HG03460 (cell line): ENCODE measurements around the gene JMY.

Experiments used
- ATAC-seq: cut with Tn5 transposase; IDR thresholded peaks from one replicate; pipeline ENCODE4 v1.9.1; 2021; ENCODE audit not compliant: unreplicated experiment

The JMY gene, protein sequence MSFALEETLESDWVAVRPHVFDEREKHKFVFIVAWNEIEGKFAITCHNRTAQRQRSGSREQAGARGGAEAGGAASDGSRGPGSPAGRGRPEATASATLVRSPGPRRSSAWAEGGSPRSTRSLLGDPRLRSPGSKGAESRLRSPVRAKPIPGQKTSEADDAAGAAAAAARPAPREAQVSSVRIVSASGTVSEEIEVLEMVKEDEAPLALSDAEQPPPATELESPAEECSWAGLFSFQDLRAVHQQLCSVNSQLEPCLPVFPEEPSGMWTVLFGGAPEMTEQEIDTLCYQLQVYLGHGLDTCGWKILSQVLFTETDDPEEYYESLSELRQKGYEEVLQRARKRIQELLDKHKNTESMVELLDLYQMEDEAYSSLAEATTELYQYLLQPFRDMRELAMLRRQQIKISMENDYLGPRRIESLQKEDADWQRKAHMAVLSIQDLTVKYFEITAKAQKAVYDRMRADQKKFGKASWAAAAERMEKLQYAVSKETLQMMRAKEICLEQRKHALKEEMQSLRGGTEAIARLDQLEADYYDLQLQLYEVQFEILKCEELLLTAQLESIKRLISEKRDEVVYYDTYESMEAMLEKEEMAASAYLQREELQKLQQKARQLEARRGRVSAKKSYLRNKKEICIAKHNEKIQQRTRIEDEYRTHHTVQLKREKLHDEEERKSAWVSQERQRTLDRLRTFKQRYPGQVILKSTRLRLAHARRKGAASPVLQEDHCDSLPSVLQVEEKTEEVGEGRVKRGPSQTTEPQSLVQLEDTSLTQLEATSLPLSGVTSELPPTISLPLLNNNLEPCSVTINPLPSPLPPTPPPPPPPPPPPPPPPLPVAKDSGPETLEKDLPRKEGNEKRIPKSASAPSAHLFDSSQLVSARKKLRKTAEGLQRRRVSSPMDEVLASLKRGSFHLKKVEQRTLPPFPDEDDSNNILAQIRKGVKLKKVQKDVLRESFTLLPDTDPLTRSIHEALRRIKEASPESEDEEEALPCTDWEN

DNA sequence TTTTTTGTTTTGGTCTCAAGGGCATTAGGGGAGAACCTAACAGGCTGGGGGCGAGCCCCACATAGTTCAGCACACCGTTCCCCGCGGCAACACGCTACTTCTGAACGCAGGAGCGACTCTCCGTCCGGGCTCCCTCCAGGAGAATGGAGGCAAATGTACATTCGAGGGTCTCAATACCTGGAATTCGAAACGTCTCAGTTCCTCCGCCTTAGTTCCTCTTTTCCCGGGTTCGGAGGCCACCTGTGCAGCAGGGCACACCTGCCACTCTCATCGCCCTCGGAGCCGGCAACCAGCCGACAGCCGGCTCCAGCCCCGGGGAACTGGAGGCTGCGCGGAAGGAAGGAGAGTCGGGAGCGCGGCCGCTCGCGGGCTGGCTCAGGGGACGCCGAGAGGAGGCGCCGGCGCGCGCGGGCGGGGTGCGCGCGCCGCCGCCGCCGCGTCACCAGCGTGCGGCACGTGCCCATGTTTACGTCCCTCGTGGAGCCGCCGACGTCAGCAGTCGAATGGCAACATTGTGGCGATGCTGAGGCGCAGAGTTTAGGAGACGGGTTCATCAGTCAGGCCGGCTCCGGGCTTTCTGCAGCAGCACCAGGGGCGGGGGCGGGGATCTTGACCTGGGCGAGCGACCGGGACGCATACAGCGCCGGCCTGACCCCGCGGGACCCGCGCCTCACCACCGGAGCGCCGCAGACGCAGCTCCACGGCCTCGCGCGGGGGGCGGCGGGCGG is at the start of gene JMY:
Gene JMY, plus strand, starts transcription at position 498 of the 728 bp plus-strand sequence. CDS start 520 bp downstream, outside the sequence.
- ATAC-seq: peak; percentile 68

DNA sequence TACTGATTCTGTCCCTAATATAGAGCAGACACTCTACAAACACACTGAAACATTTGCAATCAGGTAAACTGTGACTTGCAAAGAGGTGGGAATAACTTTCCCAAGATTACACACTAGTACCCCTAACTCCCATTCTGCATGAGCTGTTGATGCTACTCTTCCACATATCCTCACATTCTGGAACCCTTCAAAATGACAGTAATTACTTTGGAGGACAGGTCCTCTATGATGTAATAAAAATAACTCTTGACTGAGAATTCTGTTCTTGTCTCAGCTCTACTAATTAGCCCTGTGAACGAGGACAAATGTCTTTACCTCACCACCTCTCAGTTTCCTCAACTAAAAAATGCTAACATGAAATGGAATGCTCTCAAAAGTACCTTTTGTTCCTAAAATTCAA is 49.5 kb upstream of the JMY start:
- no peak for ATAC-seq

DNA sequence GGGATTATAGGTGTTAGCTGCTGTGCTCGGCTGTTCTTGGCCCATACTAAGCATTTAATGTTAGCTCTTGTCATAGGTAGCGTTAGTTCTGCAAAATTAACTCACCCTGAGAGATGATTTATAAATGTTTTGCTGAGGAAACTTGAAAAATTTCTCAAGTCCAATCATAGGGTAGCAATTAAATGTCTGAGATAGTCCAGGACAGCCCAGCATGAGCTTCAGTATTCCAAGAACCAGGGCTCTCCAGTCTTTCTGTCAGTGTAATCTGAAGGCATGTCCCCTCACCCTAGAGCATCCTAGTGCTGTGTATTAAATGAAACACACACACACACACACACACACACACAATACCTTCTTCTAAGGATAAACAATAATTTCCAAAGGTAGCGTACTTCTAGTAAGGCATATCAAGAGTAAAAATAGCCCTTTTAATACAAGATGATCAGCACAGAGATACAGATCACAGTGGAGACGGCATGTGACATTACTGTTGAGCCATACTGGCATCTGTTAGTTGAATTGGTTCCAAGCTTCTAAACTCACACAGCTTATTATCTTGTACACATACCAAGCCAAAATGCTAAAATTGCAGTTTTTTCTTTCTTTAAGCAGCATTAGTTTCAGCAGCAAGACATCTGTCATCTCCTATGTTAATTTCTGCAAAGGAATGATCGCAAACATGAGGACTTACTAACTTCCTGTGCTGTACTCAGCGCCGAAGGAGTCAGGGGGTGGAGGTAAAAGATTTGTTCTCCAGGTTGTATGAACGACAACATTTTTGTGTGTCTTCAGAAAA is 46.3 kb upstream of the JMY start:
- ATAC-seq: no peak

DNA sequence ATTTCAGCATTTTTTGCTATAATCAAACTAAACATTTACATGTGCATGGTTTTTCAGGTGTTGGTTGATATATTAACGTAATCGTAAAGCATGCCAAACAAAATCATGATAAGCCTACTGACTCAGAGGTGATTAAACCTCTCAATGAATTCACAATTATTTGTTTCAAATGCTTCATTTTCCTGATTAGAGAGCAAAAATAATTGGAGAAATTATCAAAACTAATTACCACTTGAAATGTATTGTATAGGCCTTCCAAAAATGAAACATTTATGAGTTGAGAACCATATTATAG is 45.7 kb upstream of the JMY start:
- ATAC-seq: no peak

DNA sequence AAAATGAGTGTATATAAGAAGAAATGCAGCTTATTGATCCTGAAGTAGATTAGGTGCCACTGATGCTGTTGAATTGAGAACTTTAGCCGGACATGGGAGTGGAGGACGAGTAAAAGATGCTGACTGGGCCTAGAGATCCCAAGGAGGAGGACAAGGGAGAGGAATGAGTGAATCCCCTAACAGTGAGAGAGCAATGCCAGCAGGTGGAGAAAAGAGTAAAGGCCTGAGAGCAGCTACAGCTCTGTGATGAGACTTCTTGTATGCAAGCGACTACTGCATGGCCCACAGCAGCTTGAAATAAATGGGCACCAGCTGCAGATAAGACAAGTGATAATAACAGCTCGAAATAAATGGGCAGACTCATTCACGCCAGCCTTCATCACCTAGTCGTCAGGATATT is 44.5 kb upstream of the JMY start:
- no peak for ATAC-seq

DNA sequence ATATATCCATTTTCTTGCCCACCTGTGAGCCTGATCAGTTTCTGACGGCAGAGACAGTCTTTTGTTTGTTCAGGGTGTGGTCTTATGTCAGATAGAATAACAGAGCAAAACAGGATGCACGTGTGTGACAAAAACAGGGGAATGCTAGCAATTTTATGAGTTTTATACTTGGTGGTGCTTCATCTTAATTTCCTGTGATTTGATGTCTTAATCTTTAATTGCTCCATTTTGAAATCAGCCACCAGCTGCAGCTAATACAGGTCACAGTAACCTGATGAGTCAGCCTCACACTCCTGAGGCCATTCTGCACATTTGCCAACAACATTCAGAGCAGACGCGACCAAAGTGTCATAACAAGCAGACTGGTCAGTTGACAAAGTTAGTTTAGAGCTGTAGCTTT is 42.3 kb upstream of the JMY start:
- ATAC-seq: no peak

DNA sequence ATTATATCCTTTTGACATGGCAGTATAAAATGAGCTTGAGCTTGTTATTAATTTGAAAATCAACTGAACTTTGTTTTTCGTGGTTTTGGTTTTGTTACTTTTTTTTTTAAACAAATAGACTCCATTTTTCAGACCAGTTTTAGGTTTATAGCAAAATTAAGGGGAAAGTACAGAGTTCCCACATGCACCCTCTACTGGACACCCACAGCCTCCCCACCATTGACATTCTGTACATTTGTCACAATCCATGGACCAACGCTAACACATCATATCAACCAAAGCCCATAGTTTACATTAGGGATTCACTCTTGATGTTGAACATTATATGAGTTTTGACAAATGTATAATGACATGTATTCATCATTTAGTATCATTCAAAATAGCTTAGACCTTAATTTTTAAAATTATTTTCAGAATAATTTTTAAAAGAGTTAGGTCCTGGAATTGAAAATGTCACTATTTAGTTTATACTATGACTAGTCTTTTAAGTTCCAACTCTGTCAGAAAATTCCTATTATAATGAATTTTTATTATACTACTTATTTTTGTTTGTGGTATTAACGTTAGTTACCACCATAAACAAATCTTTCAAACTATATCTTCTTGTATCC is 35.3 kb upstream of the JMY start:
- no peak for ATAC-seq

DNA sequence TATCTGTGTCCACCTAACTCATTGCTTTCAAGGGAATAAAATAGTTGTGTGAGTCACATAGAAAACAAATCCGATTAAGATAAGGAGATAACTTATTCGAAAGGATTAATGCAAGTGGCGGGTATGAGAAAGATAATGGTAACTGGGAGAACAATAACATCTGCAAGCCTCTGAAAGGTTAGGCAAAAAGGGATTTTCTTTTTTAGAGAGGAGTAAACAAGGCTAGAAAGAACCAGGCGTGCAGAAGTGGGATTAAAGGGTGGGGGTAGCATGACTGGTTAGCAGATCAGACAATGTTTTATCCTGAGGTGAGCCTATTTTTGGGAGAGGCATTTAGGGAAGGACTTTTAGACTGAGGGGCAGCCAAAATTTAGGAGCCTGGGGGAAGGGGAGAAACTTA is 34.7 kb upstream of the JMY start:
- ATAC-seq: no peak

DNA sequence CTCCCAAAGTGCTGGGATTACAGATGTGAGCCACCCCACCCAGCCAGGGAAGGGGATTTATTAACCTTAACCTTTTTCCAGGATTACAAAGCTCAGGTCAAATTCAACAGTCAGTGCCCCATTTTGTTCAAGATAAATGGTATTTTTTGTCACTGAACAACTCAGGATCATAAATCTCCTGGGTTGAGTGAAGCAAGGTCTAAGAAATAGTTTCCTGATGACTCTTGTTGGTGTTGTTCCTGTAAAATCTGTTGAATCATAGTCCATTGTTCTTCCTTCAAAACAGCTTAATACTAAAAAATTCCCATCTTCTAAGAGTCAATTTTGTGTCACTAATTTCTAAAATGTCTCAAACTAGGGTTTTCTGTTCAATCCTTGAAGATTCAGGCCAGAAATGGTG is 33.9 kb upstream of the JMY start:
- ATAC-seq: no peak

DNA sequence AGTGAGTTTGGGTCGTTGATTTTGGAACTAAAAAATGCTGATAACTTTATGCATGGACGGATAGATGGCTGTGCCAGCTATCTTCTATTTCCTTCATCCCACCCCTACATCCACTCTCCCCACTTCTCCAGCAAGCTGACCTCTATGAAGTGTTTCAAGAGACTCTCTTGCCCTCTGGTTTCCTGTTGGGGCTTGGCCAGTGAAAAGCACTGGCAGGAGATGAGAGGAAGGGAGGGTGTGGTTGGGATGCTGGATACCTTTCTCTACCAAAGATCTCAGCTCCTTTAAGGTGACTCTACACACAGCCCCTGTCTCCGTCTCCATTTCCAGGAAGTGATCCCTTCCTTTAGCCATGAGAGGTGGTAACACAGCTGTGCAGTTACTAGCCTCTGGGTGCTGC is 30.0 kb upstream of the JMY start:
- ATAC-seq: no peak

DNA sequence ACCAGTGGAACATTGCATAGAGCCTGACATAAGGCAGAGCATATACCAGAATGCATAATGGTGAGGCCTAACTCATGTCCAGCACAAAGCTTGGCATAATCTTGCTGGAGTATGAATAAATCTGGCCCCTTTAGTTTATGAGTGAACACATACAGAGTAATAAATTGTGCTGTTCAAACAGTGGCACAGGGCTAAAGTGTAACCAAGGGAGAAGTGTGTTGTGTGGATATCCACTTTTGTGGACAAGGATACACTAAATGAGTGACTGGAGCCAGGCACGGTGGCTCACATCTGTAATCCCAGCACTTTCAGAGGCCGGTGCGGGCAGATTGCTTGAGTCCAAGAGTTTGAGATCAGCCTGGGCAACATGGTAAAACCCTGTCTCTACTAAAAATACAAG is 29.4 kb upstream of the JMY start:
- ATAC-seq: no peak

DNA sequence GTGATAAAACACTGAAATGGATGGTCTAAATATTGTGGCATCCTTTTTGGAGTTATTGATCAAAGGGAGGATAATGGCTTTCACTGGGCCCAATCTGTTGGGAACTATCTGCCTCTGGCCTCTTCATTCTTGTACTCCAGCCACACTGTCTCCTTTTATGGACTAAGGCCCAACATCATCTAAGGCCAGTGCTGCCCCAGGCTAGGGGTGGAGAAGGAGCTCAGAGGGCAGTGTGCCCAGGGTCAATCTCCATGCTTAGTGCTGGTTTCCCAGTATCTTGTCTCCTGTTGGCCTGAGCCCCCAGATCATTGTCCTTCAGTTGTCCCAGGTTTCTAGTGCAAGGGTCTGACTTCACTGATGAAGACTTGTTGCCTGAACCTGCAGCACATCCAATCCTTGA is 26.4 kb upstream of the JMY start:
- no peak for ATAC-seq

DNA sequence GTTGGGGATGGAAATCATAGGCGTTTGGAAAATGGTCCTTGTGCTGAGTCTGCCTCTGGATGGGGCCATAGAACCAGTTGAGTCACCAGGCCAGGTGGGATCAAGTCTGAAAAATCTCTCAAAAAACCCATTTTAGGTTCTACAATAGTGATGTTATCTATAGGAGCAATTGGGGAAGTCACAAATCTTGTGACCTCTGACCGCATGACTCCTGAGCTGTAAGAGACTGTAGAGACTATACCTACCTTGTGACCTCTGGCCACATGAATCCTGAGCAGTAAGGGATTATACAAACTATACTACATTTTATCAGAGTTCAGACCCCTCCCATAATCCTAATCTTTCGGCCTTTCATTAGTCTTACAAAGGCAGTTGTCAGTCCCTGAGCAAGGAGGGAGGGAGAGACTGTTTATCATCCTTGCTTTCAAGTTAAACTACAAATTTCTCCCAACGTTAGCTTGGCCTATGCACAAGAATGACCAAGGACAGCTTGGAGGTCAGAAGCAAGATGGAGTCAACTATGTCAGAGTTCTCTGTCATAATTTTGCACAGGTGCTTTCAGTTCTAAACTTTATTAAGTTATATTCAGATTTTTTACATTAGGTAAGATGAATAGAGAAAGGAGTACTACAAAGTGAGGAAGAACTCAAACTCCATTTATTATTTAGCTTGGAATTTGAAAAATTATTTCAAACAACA is 11.5 kb upstream of the JMY start:
- no peak for ATAC-seq

DNA sequence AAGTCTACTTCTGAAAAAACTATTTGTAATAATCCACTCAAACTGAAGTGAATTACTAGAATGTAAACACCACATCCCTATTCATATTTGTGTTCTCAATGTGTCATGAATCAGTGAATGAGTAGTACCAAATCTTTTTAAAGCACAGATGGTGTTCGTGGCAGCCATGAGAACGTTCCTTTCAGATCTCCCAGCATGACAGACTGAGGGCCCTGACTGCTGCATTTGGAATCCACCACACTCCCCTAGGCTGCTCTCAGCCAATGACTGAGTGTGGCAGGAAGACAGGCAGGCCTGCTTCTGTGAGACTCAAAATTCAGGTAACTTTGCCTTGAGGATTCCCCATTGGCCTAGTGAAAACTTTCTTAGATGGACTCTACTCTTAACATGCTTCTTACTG is 10.9 kb upstream of the JMY start:
- no peak for ATAC-seq

DNA sequence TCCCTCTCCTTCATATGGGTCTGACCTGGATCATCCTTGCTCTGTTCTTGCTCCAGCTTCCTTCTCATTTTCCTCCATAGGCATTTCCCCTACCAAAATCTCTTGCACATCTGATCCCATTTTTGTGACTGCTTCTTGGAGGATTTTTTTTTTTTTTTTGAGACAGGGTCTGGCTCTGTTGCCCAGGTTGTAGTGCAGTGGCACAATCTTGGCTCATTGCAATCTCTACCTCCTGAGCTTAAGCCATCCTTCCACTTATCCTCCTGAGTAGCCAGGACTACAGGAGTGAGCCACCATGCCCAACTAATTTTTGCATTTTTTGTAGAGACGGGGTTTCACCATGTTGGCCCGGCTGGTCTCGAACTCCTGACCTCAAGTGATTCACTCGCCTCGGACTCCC is 10.5 kb upstream of the JMY start:
- ATAC-seq: no peak

DNA sequence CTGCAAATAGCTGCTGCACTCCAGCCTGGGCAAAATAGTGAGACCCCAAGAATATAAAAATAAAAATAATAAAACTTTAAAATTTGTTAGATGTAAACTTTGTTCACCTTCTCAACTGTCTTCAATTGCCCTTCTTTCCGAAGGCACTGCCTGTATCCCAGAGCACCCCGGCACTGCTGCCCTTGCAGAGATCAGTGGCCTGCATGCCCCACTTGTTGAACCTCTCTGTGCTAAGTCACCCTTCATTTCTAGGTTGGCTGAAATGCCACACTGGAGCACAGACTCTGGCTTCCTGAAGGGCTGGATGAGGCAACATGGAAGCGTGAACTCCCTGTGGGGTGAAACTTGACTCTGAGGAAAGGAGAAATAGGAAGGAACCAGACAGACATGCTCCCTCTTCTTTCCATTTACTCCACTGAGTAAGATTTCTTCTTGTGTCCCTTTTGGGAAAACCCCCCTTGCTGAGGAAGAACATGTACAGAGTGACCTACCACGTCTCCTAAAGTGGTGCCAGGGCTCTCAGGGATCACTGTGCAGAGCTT is 8.4 kb upstream of the JMY start:
- no peak for ATAC-seq

DNA sequence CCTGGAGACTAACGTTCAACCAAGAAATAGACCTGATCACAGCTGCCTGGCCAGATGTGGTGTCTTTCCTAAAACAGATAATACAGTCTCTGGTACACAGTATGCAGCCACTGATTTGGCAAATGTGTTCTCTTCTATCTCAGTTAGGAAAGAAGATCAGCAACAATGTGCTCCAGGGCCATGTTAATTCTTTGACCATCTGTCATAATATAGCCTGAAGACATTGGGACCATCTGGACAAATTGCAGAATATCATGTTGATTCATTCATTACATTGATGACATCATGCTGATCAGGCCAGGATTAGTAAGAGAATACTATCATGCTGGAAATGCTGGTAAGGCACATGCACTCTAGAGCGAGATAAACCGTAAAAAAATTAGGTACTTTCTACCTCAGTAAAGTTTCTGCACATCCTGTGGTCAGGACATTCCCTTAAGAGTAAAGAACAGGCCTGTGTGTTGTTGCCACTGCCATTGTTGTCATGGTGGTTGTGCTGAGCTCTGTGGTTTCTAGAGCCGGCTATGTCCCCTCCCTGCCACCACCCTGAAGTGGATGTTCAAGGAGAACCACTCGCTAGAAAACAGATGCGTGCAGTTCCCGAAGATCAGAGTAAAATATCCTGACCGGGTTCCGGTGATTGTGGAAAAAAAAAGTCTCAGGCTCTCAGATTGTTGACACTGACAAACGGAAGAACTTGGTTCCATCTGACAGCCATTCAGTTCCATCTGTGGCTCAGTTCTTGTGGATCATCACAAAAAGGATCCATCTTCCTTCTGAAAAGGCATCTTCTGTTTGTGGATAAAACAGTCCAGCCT is 6.4 kb upstream of the JMY start:
- peak; percentile 74 for ATAC-seq

DNA sequence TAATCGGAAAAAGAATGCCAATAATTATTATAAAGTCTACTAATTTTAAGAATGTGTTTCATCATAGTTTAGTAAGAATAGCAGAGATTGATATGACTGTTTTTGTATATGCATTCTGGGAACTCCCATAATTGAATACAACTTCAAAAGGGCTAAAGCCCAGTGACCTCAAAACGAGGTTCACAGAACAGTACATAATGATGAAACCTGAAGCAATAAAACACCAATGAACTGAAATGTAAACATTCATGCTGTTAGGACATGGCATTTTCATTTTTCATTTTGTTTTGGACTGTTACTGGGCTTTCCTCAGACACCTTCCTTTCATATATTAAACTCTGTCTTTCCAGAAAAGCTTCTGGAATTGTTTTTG is 684 bp upstream of the JMY start:
- ATAC-seq: no peak
